Activated B cell treated with CpG ODN at 0.5 μM for 24 hours (primary cell): Measurements from ENCODE around the gene SH3RF3. TPM values are rescaled to one million over a fixed set of nuclear protein-coding genes. Genes with fewer than 3 reads are reported as not detected.

ENCODE experiments used
- ATAC-seq: fragments of 200-7000 bp; cut with Tn5 transposase; one replicate; pipeline ENCODE4 v1.10.0; 2021; ENCODE audit warnings: low read depth, mild to moderate bottlenecking, moderate library complexity
- CTCF ChIA-PET: fragments of 350-600 bp; sonication (Branson Sonifier 250); formaldehyde crosslinking; loops from one replicate; lab custom pipeline; 2021; ENCODE audit warnings: antibody characterized with exemption; lab: Charles Lee
- POLR2A ChIA-PET: fragments of 350-600 bp; sonication (Branson Sonifier 250); formaldehyde crosslinking; loops from one replicate; lab custom pipeline; 2021; ENCODE audit warnings: antibody characterized with exemption; lab: Charles Lee
- DNase-seq: peaks from one replicate; pipeline ENCODE4 v3.0.0; 2022
- H3K27ac Mint-ChIP-seq: one replicate; pipeline ENCODE4 v1.8.0; 2020; ENCODE audit warnings: mixed read lengths
- H3K27me3 Mint-ChIP-seq: one replicate; pipeline ENCODE4 v1.8.0; 2021; ENCODE audit warnings: mixed read lengths
- H3K36me3 Mint-ChIP-seq: one replicate; pipeline ENCODE4 v1.8.0; 2021; ENCODE audit warnings: low read depth, mixed read lengths
- H3K4me1 Mint-ChIP-seq: one replicate; pipeline ENCODE4 v1.8.0; 2021; ENCODE audit warnings: mixed read lengths
- H3K4me3 Mint-ChIP-seq: one replicate; pipeline ENCODE4 v1.8.0; 2020; ENCODE audit warnings: mild to moderate bottlenecking, mixed read lengths
- H3K9me3 Mint-ChIP-seq: one replicate; pipeline ENCODE4 v1.8.0; 2020; ENCODE audit warnings: mixed read lengths
- intact Hi-C: fragments of 100-400 bp; cut with micrococcal nuclease; formaldehyde crosslinking; loops from one replicate; pipeline ENCODE4 v1.15.1; 2024
- total RNA-seq: library from RNA; stranded (reverse); gene quantifications from 2 replicates; pipeline ENCODE4 v1.2.3, GENCODE V29; 2022
- TF ChIP-seq, protein P1 (sequence below): fragments of 200-600 bp; IDR thresholded peaks from one replicate; pipeline ENCODE4 v1.8.0; 2022; ENCODE audit warnings: antibody characterized with exemption, mild to moderate bottlenecking

The SH3RF3 gene
- total RNA-seq, 1 donor from 2014 or later = 0.09 TPM

DNA sequence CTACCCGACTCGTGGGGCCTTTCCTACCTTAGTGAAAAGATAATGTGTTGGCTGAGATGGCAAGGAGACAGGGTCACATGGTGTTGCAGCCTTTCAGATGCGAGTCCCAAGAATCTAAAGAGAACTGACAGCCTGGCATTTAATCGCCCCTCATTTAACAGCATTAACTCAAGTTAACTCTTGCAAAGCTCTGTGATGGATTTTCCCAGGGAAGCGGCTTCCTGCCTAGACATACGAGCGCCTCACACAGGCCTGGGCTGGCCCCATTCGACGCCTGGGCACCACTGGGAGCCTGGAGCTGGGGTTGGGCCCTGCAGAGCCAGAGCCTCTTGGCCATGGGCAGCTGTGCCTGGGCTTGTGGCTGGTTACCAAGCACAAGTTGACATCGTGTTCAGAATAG lies 344.0 kb downstream of the SH3RF3 start:
- Mint-ChIP-seq H3K27me3 (no peaks in the 10 kb centered on the region), H3K4me3 (no peak overlapping the region), H3K4me1 (peaks cover 8% of the 10 kb centered on the region), H3K36me3 (no peaks in the 10 kb centered on the region), H3K27ac (no peak overlapping the region), H3K9me3 (no peaks in the 10 kb centered on the region)
- ChIA-PET CTCF (no interaction called here), POLR2A (no interaction called here)
- DNase-seq = no peak
- no peak for ATAC-seq
- TF ChIP-seq, protein P1, sequence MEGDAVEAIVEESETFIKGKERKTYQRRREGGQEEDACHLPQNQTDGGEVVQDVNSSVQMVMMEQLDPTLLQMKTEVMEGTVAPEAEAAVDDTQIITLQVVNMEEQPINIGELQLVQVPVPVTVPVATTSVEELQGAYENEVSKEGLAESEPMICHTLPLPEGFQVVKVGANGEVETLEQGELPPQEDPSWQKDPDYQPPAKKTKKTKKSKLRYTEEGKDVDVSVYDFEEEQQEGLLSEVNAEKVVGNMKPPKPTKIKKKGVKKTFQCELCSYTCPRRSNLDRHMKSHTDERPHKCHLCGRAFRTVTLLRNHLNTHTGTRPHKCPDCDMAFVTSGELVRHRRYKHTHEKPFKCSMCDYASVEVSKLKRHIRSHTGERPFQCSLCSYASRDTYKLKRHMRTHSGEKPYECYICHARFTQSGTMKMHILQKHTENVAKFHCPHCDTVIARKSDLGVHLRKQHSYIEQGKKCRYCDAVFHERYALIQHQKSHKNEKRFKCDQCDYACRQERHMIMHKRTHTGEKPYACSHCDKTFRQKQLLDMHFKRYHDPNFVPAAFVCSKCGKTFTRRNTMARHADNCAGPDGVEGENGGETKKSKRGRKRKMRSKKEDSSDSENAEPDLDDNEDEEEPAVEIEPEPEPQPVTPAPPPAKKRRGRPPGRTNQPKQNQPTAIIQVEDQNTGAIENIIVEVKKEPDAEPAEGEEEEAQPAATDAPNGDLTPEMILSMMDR = no peak
- intact Hi-C loops = no loop called here

DNA sequence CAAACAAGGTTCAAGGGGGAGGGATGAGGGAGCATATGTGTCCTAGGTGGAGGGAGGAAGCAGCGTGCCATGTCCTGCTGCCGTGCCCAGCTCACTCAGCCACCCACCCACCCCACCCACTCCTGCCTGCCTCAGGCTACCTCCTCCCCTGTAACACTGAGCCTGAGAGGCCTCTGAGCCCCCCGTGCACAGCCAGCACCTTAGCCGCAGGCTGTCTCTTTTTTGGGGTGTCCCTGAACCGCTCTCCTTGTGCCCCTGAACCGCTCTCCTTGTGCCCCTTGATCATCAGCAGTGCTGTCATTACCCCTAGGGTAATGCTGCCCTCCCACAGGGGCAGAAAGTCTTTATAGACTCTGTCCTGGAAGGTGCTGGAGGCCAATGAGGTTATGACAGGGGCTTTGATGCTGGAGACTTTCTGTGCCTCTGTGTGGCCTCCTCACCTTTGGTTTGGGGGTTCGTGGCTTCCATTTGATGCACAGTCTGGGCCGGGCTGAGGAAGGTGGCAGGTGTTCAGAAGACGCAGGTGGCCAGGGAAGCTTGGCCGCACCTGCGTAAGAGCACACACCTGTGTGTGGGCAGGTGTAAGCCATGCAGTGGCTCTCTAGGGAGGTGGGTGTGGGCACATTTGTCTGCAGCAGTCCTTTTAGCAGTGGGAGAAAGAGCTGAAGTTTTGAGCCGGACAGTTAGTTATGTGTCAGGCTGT lies 344.8 kb downstream of the SH3RF3 start:
- Mint-ChIP-seq H3K4me1 (peaks cover 8% of the 10 kb centered on the region), H3K9me3 (no peaks in the 10 kb centered on the region), H3K36me3 (no peaks in the 10 kb centered on the region), H3K27me3 (no peaks in the 10 kb centered on the region), H3K4me3 (no peak overlapping the region), H3K27ac (no peak overlapping the region)
- ChIA-PET POLR2A (no interaction called here), CTCF (no interaction called here)
- DNase-seq (no peak), ATAC-seq (no peak)
- intact Hi-C loops = no loop called here
- TF ChIP-seq, protein P1 = no peak

DNA sequence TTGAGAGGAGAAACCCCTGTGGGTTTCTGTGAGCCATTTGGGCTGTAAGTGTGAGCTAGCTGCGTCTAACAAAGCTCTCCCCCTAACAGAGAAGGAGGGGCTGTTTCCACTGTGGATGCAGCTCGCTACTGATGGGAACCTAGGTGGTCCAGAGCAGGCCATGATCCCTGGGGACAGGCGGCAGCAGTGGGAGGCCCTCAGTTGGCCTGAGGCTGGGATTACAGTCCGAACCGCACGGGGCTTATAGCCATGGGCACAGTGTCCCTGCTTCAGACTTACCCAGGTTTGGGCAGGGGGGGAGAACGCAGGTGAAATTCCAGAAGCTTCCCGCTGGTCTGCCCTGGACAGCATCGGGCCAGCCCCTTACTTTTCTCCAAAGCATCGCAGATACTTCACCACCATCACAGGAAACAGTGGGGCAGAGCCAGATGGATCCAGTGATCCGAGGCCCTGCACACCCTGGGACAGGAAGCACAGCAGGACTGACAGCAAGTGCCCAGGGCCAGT lies 345.4 kb downstream of the SH3RF3 start:
- H3K9me3 Mint-ChIP-seq = no peaks in the 10 kb centered on the region
- ATAC-seq (no peak), DNase-seq (no peak)
- POLR2A ChIA-PET = no interaction called here
- H3K36me3 Mint-ChIP-seq = no peaks in the 10 kb centered on the region
- H3K27ac Mint-ChIP-seq = no peak overlapping the region
- TF ChIP-seq, protein P1 = no peak
- no peaks in the 10 kb centered on the region for H3K27me3 Mint-ChIP-seq
- peaks cover 8% of the 10 kb centered on the region for H3K4me1 Mint-ChIP-seq
- no peak overlapping the region for H3K4me3 Mint-ChIP-seq
- intact Hi-C loops = no loop called here
- CTCF ChIA-PET = no interaction called here

DNA sequence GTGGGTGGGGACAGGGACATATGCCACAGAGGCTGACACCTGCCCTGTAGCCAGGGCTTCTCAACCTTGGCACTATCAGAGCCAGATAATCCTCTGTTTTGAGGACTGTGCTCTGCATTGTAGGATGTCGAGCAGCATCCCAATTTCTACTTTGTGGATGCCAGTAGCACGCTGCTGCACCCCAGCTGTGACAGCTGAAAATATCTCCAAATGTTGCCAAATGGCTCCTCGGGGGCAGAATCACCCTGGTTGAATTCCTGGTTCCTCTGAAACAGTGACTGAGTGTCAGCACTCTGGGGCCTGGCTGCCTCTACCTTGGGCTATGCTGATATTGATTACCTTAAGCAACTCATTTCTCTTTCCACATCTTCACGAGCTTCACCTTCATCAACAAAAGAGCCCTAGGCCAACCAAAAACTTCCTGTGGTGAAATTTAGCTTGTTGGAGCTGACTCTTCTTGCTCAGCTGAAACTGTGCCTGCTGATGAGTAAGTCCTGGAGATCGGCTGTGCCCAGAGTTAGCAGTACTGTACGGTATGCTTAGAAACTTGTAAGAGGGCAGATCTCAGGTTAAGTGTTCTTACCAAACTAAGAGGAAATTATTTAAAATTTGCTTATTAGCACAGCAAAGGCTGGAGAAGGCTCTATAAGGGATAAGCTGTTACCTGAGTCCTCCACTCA lies 346.7 kb downstream of the SH3RF3 start:
- CTCF ChIA-PET = no interaction called here
- POLR2A ChIA-PET = no interaction called here
- peaks cover 4% of the 10 kb centered on the region for H3K4me1 Mint-ChIP-seq
- DNase-seq (no peak), ATAC-seq (no peak)
- peaks cover 3% of the 10 kb centered on the region for H3K27me3 Mint-ChIP-seq
- no peak overlapping the region for H3K4me3 Mint-ChIP-seq
- no peaks in the 10 kb centered on the region for H3K36me3 Mint-ChIP-seq
- intact Hi-C loops = no loop called here
- H3K27ac Mint-ChIP-seq = no peak overlapping the region
- H3K9me3 Mint-ChIP-seq = no peaks in the 10 kb centered on the region
- TF ChIP-seq, protein P1 = no peak

DNA sequence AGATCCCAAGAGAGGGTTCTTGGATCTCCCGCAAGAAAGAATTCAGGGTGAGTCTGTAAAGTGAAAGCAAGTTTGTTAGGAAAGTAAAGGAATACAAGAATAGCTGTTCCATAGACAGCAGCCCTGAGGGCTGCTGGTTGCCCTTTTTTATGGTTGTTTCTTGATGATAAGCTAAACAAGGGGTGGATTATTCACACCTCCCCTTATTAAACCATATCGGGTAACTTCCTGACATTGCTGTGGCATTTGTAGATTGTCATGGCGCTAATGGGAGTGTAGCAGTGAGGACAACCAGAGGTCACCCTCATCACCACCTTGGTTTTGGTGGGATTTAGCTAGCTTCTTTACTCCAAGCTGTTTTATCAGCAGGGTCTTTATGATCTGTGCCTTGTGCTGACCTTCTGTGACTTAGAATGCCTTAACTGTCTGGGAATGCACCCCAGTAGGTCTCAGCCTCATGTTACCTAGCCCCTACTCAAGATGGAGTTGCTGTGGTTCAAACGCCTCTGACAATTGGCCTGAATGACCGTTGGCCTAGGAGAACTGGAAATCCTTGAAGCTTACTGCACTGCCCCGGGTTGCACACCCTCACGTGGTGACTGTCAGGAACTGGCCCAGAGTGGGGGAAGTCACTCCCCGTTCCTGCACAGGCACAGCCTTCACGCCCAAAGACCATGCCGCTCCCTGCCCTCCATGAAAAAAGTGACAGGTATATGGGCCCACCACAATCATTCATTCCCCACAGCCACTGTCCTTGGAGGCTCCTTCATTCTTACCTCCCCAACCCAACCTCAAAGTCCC lies 347.8 kb downstream of the SH3RF3 start:
- ChIA-PET POLR2A (no interaction called here), CTCF (no interaction called here)
- ATAC-seq (no peak), DNase-seq (no peak)
- intact Hi-C loops = no loop called here
- Mint-ChIP-seq H3K4me1 (peaks cover 2% of the 10 kb centered on the region), H3K27me3 (peaks cover 5% of the 10 kb centered on the region), H3K9me3 (no peaks in the 10 kb centered on the region), H3K27ac (no peak overlapping the region), H3K36me3 (no peaks in the 10 kb centered on the region), H3K4me3 (no peak overlapping the region)
- TF ChIP-seq, protein P1 = no peak
